GM18858 (cell line): ENCODE measurements around the gene PHLDB1.
"Not testable (repeated sequence)": the region's sequence is repeated elsewhere in the genome, so short reads cannot be mapped to it uniquely, and the experiment has no call there.

Experiments
- ATAC-seq: cut with Tn5 transposase; IDR thresholded peaks from one replicate; pipeline ENCODE4 v1.9.1; 2021; ENCODE audit not compliant: unreplicated experiment

PHLDB1 gene

GRCh38 chr11:118684187-118684586 is 76.8 kb downstream of the PHLDB1 start:
- no peak for ATAC-seq

GRCh38 chr11:118687906-118688305 is 80.5 kb downstream of the PHLDB1 start:
- ATAC-seq = no peak

GRCh38 chr11:118688339-118688738 is 80.9 kb downstream of the PHLDB1 start:
- ATAC-seq = not testable (repeated sequence)

DNA sequence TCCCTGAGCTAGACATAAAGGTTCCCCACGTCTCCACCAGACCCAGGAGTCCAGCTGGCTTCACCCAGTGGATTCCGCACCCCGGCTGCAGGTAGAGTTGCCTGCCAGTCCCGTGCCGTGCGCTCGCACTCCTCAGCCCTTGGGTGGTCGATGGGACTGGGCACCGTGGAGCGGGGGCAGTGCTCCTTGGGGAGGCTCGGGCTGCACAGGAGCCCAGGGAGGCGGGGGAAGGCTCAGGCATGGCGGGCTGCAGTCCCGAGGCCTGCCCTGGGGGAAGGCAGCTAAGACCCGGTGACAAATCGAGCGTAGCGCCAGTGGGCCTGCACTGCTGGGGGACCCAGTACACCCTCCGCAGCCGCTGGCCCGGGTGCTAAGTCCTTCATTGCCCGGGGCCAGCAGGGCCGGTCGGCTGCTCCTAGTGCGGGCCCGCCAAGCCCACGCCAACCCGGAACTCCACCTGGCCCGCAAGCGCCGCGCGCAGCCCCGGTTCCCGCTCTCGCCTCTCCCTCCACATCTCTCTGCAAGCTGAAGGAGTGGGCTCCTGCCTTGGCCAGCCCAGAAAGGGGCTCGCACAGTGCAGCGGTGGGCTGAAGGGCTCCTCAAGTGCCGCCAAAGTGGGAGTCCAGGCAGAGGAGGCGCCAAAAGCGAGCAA is 81.6 kb downstream of the PHLDB1 start:
- ATAC-seq = no peak

DNA sequence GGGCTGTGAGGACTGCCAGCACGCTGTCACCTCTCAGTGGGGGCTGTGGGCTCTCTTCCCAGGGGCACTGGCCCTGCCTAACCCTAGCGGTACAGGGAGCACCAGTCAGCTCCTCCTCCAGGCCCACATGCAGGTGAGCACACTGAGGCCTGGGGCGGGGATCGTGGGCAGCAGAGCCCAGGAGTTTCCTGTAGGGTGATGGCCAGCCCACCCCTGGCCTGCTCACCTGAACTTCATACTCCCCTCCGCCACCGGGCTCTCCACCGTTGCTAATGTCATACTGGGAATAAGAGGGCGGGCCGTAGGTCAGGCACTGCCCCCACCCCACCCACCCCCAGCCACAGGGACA is 82.1 kb downstream of the PHLDB1 start:
- ATAC-seq = no peak

- no peak for ATAC-seq
These were observed 82.6 kb downstream of the PHLDB1 start for GRCh38 chr11:118689852-118690552.

- ATAC-seq = no peak
These were observed 83.3 kb downstream of the PHLDB1 start for GRCh38 chr11:118690553-118691304.

GRCh38 chr11:118691926-118692830 is 84.8 kb downstream of the PHLDB1 start:
- ATAC-seq = no peak

- ATAC-seq = no peak
These were observed 86.8 kb downstream of the PHLDB1 start for GRCh38 chr11:118694185-118694584.

DNA sequence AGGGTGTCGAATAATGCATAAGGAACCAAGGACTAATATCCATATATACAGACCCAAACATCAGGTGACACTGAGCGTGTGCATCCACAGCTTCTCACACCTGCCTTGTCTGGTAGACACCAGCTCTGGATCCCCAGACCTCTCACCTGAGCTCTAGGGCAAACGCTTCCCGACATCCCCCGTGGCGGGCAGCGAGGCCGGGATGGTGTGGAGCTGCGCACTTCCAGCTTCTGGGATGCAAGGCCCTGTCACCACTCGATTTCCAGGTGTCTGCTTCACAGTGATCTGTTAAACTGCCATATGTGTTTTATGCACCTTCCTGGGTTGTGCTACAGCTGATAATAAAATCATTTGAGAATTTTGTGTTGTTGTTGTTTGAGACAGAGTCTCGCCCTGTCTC is 87.4 kb downstream of the PHLDB1 start:
- no peak for ATAC-seq

DNA sequence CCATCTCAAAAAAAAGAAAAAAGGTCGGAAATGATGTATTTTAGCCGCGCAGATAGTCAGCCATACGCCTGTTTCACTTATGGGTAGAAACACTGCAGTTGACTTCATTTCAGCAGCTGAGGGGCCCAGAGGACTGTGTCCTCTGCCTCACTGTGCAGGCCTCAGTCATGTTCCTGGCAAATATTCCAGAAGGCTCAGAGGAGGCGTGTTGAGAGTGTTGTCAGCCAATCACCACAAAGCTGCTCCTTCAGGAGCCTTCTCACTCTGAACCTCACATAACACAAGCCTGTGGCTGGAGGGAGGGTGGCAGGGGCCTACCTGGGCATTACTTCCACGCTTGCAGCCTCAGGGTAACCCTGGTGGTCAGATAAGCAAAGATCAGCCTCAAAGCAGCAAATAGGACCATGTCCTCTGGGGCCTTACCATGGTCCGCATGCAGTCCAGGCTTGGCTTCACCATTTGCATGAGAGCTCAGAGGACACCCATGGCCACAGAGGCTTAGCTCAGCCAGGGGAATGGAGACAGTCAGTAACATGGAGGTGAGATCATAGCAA is 89.3 kb downstream of the PHLDB1 start:
- no peak for ATAC-seq

DNA sequence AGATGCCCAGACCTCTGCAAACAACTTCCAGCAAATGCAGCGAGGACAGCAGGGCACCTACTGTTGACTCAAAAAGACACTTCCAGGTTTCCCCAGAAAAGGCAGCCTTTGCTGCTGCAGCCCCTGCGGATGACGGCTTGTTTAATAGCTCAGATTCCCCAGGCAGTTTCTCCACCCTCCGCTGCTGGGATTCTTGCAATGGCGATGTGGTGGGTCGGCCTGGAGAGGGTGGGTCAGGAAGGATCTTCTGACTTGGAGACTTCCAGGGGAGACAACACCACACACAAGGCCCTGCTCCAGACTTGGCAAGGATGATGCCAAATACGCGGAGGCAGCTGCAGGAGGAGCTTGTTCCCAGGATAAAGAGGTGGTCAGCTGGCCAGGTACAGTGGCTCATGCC is 89.9 kb downstream of the PHLDB1 start:
- no peak for ATAC-seq

- no peak for ATAC-seq
These were observed 92.2 kb downstream of the PHLDB1 start for GRCh38 chr11:118699506-118700220.

- ATAC-seq = no peak
These were observed 96.2 kb downstream of the PHLDB1 start for GRCh38 chr11:118703563-118704106.

DNA sequence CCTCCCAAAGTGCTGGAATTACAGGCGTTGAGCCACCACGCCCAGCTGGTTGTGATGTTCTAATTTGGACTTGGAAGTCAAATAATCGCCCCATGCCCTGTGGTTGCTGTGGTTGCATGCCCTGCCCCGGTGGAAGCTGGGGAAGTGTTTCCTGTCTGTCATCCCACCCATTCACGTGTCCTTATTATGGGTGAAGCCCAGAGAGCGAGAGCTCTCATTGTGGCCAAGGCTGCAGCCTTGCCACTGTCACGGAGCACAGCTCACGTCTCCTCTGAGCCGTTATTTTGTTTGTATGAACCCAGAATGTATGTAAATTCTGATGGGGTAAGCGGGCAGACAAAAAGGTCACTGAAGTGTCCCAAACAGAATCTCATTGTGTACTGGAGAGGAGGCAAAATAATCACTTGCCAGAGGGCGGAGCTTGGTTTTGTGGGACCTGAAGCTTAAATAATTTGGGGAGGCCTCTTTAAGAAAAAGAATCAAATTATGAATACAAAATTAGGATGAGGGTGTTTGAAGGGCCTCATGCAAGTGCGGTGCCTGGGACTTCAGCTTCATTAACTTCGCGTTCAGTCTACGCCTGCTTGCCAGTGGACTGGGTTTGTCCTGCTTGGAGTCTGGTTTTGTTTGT is 97.8 kb downstream of the PHLDB1 start:
- ATAC-seq = no peak

DNA sequence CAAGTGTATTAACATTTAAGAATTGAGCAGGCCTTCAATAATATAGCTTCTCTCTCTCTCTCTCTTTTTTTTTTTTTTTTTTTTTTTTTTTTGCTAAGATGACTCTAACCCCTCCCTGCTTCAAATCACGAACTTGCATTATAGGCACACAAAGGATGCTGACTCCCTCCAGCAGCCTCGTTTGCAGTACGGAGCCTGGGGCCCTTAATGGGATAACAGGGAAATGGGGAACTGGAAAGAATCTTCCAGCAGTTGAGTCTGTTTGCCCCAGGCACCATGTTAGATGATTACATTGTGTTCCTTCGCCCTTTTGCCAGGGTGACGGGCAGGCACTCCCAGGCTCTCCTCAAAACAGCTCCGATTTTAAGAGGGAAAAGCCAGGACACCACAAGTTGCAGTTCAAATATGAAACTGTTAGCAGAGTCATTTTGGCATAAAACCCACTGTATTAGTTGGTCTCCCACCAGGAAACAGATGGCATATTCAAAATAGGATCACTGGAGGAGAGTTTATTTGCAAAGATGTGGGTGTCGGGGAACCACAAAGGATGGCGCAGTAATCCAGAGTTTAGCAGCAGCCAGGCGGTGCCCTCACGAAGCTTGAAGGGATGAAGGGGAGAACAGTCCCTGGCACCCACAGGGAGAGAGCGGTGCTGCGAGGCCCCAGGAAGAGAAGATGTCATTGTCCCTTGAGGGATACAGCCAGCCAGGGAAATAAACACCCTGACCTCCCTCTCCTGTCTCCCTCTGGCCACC is 98.6 kb downstream of the PHLDB1 start:
- no peak for ATAC-seq

- no peak for ATAC-seq
These were observed 99.1 kb downstream of the PHLDB1 start for GRCh38 chr11:118706546-118706825.
